H9 (cell line): ENCODE measurements around the gene LEF1. TPM values are rescaled to one million over a fixed set of nuclear protein-coding genes. Genes with fewer than 3 reads are reported as not detected.

ENCODE experiments used
- DNase-seq: peaks from one replicate; pipeline ENCODE4 v3.0.0-alpha.2; 2017
- H2AFZ ChIP-seq: one replicate; pipeline ENCODE4 v1.6.1; 2013; ENCODE audit warnings: mild to moderate bottlenecking, low read length, control low read depth, moderate library complexity
- H2AK5ac ChIP-seq: 2 replicates; pipeline ENCODE4 v1.6.1; 2013; ENCODE audit warnings: low read length, control low read depth, mixed read lengths; ENCODE audit not compliant: insufficient read length
- H2BK120ac ChIP-seq: one replicate; pipeline ENCODE4 v1.6.1; 2013; ENCODE audit warnings: low read depth, mild to moderate bottlenecking, low read length, control low read depth, inconsistent platforms; ENCODE audit not compliant: poor library complexity, severe bottlenecking
- H2BK12ac ChIP-seq: 2 replicates; pipeline ENCODE4 v1.6.1; 2013; ENCODE audit warnings: low read length, control low read depth, mixed read lengths, low read depth; ENCODE audit not compliant: insufficient read length
- H2BK15ac ChIP-seq: 2 replicates; pipeline ENCODE4 v1.6.1; 2013; ENCODE audit warnings: low read depth, low read length, control low read depth
- H2BK20ac ChIP-seq: one replicate; pipeline ENCODE4 v1.6.1; 2013; ENCODE audit warnings: low read depth, mild to moderate bottlenecking, low read length, control low read depth, inconsistent platforms; ENCODE audit not compliant: poor library complexity, severe bottlenecking
- H2BK5ac ChIP-seq: 2 replicates; pipeline ENCODE4 v1.6.1; 2013; ENCODE audit warnings: low read length, control low read depth, mixed read lengths; ENCODE audit not compliant: insufficient read length
- H3K14ac ChIP-seq: 2 replicates; pipeline ENCODE4 v1.6.1; 2013; ENCODE audit warnings: low read length, control low read depth; ENCODE audit not compliant: insufficient read depth
- H3K18ac ChIP-seq: 2 replicates; pipeline ENCODE4 v1.6.1; 2013; ENCODE audit warnings: low read depth, mild to moderate bottlenecking, mixed read lengths, low read length, control low read depth; ENCODE audit not compliant: insufficient read length
- H3K23ac ChIP-seq: 2 replicates; pipeline ENCODE4 v1.6.1; 2013; ENCODE audit warnings: low read length, control low read depth, mixed read lengths, low read depth; ENCODE audit not compliant: insufficient read length
- H3K23me2 ChIP-seq: 2 replicates; pipeline ENCODE4 v1.6.1; 2013; ENCODE audit warnings: low read depth, mild to moderate bottlenecking, mixed read lengths, low read length, control low read depth; ENCODE audit not compliant: insufficient read length, poor library complexity, severe bottlenecking
- H3K27ac ChIP-seq: 2 replicates; pipeline ENCODE4 v1.5.1; 2013; ENCODE audit warnings: low read length, control low read depth, mixed read lengths, low read depth; ENCODE audit not compliant: insufficient read length
- H3K27me3 ChIP-seq: 2 replicates; pipeline ENCODE4 v1.6.1; 2013; ENCODE audit warnings: low read length, control low read depth, inconsistent platforms; ENCODE audit not compliant: insufficient read depth
- H3K4ac ChIP-seq: 2 replicates; pipeline ENCODE4 v1.6.1; 2013; ENCODE audit warnings: low read depth, mild to moderate bottlenecking, control low read depth, inconsistent platforms, low read length, moderate library complexity
- H3K4me1 ChIP-seq: 2 replicates; pipeline ENCODE4 v1.6.1; 2013; ENCODE audit warnings: low read length, control low read depth, inconsistent platforms; ENCODE audit not compliant: insufficient read depth
- H3K4me2 ChIP-seq: 2 replicates; pipeline ENCODE4 v1.6.1; 2013; ENCODE audit warnings: low read length, control low read depth, mixed read lengths; ENCODE audit not compliant: insufficient read length, insufficient read depth
- H3K56ac ChIP-seq: 2 replicates; pipeline ENCODE4 v1.6.1; 2013; ENCODE audit warnings: low read depth, mild to moderate bottlenecking, mixed read lengths, low read length, control low read depth; ENCODE audit not compliant: insufficient read length
- H3K79me1 ChIP-seq: 2 replicates; pipeline ENCODE4 v1.6.1; 2013; ENCODE audit warnings: low read depth, mild to moderate bottlenecking, moderate library complexity, low read length, control low read depth, inconsistent platforms; ENCODE audit not compliant: insufficient read depth, poor library complexity, severe bottlenecking
- H3K79me2 ChIP-seq: 2 replicates; pipeline ENCODE4 v1.6.1; 2013; ENCODE audit warnings: low read length, control low read depth, inconsistent platforms; ENCODE audit not compliant: insufficient read depth
- H3K9ac ChIP-seq: 2 replicates; pipeline ENCODE4 v1.6.1; 2013; ENCODE audit warnings: low read length, control low read depth, mixed read lengths; ENCODE audit not compliant: insufficient read length; ENCODE audit errors: extremely low read depth
- H3K9me3 ChIP-seq: one replicate; pipeline ENCODE4 v1.6.1; 2013; ENCODE audit warnings: low read depth, low read length, inconsistent platforms; ENCODE audit not compliant: control insufficient read depth
- H3T11ph ChIP-seq: one replicate; pipeline ENCODE4 v1.6.1; 2013; ENCODE audit warnings: mild to moderate bottlenecking, low read length, control low read depth, inconsistent platforms
- H4K20me1 ChIP-seq: one replicate; pipeline ENCODE4 v1.6.1; 2013; ENCODE audit not compliant: control insufficient read depth, insufficient read length, insufficient read depth
- H4K5ac ChIP-seq: 2 replicates; pipeline ENCODE4 v1.6.1; 2013; ENCODE audit warnings: low read depth, mild to moderate bottlenecking, mixed read lengths, low read length, control low read depth; ENCODE audit not compliant: insufficient read length
- H4K8ac ChIP-seq: replicated peaks from 2 replicates; pipeline ENCODE4 v1.6.1; 2013; ENCODE audit warnings: low read length, control low read depth, mixed read lengths, low read depth; ENCODE audit not compliant: insufficient read length
- H4K91ac ChIP-seq: 2 replicates; pipeline ENCODE4 v1.6.1; 2013; ENCODE audit warnings: low read depth, mild to moderate bottlenecking, moderate library complexity, mixed read lengths, low read length, control low read depth; ENCODE audit not compliant: insufficient read length
- H3K27ac Mint-ChIP-seq, 3 experiments: 2 replicates in 2 of 3; 3 replicates in 1 of 3; pipeline ENCODE4 v1.8.0; 2020 to 2021; ENCODE audit warnings: mixed read lengths in 3 of 3, mild to moderate bottlenecking in 1 of 3, moderate library complexity in 1 of 3
- H3K27me3 Mint-ChIP-seq: 2 replicates; pipeline ENCODE4 v1.8.0; 2021; ENCODE audit warnings: low read depth, mild to moderate bottlenecking, moderate library complexity, mixed read lengths
- H3K36me3 Mint-ChIP-seq, 3 experiments: 2 replicates in 2 of 3; 3 replicates in 1 of 3; pipeline ENCODE4 v1.8.0; 2020 to 2021; ENCODE audit warnings: low read depth in 3 of 3, mixed read lengths in 3 of 3; ENCODE audit not compliant: insufficient read depth in 1 of 3
- H3K4me1 Mint-ChIP-seq, 2 experiments: 2 replicates each; pipeline ENCODE4 v1.8.0; 2020; ENCODE audit warnings: mixed read lengths in 2 of 2
- H3K4me3 Mint-ChIP-seq, 2 experiments: 2 replicates in 1 of 2; 3 replicates in 1 of 2; pipeline ENCODE4 v1.8.0; 2020 to 2021; ENCODE audit warnings: mild to moderate bottlenecking in 2 of 2, mixed read lengths in 2 of 2, moderate library complexity in 1 of 2
- H3K9me3 Mint-ChIP-seq, 2 experiments: 2 replicates in 1 of 2; 3 replicates in 1 of 2; pipeline ENCODE4 v1.8.0; 2020; ENCODE audit warnings: mild to moderate bottlenecking in 2 of 2, mixed read lengths in 2 of 2, moderate library complexity in 1 of 2
- CTCF ChIP-seq: fragments of 200-600 bp; sonication (generic); conservative IDR thresholded peaks from 3 replicates; pipeline ENCODE4 v1.8.0; 2021; ENCODE audit warnings: antibody characterized with exemption, mild to moderate bottlenecking
- WGBS: extraction: QIAGEN DNeasy Blood & Tissue Kit; methylation state at CpG from one replicate; pipeline ENCODE4 v1.1.7; 2013; ENCODE audit warnings: missing lambda C conversion rate, low lambda C conversion rate, mixed read lengths; ENCODE audit not compliant: insufficient read length; ENCODE audit errors: extremely low coverage; 5-methylcytosine and 5-hydroxymethylcytosine counted together
- total RNA-seq: library from RNA; stranded (reverse); gene quantifications from 2 replicates; pipeline ENCODE4 v1.2.1, GENCODE V29; 2021

LEF1 gene
- total RNA-seq, 1 experiment from 2014 or later: 2.5 TPM

GRCh38 chr4:108005807-108006206 is 162.9 kb downstream of the LEF1 start:
- Histone ChIP-seq H3K18ac (no peak overlapping the region), H3K4ac (no peak overlapping the region), H3K27ac (no peak overlapping the region), H4K91ac (no peak overlapping the region), H3K79me1 (peaks cover 3% of the 10 kb centered on the region), H3K56ac (no peak overlapping the region), H2AFZ (no peak overlapping the region), H3K9ac (no peak overlapping the region), H2AK5ac (no peak overlapping the region), H3K14ac (no peak overlapping the region), H3T11ph (no peak overlapping the region), H3K4me1 (peaks cover 5% of the 10 kb centered on the region; the same call in 1 of the 2 replicates), H4K8ac (no peak overlapping the region), H3K4me2 (no peak overlapping the region), H3K9me3 (peaks cover 4% of the 10 kb centered on the region), H2BK12ac (no peak overlapping the region), H3K79me2 (no peaks in the 10 kb centered on the region; the same call in 1 of the 2 replicates), H3K27me3 (no peaks in the 10 kb centered on the region), H2BK15ac (no peak overlapping the region), H2BK5ac (no peak overlapping the region), H4K20me1 (no peaks in the 10 kb centered on the region), H2BK20ac (no peak overlapping the region), H3K23me2 (no peaks in the 10 kb centered on the region), H3K23ac (no peak overlapping the region), H4K5ac (no peak overlapping the region), H2BK120ac (no peak overlapping the region)
- Mint-ChIP-seq H3K36me3 (peaks cover 32 to 53% (median 50%) of the 10 kb centered on the region in 3 experiments), H3K27me3 (no peaks in the 10 kb centered on the region), H3K4me3 (no peak overlapping the region), H3K4me1 (peaks cover 17 to 25% of the 10 kb centered on the region in 2 experiments), H3K27ac (peak overlapping the region in 2 of 3 experiments; percentile 21; a peak in 1 of 7 replicates), H3K9me3 (peaks cover 14% of the 10 kb centered on the region in 2 experiments)
- DNase-seq: no peak
- no peak for TF ChIP-seq CTCF
- WGBS: no CpG with 5 or more reads among the region's 1 CpG
